ENCODE measurements around the gene FARP2. TPM values are rescaled to one million over a fixed set of nuclear protein-coding genes. Genes with fewer than 3 reads are reported as not detected.

Gene FARP2
- total RNA-seq, 1 experiment from 2014 or later: 89.1 TPM

DNA sequence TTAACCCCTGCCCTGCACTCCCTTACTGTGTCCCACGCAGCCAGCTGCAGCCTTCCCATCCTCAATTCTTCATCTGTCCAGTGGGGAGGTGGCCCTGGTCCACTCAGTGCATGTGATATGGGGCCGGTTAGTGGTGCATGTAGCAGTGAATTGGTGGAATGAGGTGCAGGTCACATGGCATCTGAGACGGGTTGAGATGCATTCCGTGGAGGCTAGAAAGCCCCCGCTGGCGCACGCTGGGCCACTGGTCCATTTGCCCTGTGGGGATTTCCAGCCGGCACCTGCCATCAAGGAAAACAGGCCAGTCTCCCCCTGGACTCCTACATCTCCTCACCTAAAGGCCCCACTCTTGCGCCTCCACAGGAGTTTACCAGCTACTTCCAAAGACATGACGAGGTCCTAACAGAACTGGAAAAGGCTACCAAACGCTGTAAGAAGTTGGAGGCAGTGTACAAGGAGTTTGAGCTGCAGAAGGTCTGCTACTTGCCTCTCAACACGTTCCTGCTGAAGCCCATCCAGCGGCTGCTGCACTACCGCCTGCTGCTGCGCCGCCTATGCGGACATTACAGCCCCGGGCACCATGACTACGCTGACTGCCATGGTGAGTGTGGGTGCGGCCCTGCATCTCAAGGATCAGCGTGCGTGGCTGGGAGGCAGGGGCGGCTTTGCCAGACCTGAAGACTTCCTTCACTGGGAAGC is 111.8 kb downstream of the FARP2 start:
- CTCF ChIA-PET: no interaction called here

DNA sequence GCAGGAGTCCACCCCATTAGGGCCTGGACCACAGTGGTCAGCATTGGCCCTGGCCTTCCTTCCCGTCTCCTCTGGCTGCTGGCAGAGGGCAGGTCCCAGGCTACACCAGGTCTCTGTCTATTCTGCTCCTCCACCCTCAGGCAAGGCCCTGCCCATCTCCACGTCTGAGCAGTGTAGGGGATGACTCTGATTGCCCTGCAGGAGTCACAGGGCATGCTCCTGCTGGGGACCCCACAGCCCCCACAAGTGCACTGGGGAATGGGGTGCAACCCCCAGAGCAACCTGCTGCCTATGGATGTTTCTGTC is 112.3 kb downstream of the FARP2 start:
- Histone ChIP-seq H3K9me2 (ENCODE audit: insufficient read depth) (no peaks in the 10 kb centered on the region), H3K36me3 (ENCODE audit: low read depth) (no peaks in the 10 kb centered on the region), H3K27me3 (ENCODE audit: insufficient read depth, low read depth) (no peaks in the 10 kb centered on the region), H3K79me2 (ENCODE audit: low read depth) (no peaks in the 10 kb centered on the region), H3F3A (ENCODE audit: insufficient read depth, low read depth) (no peaks in the 10 kb centered on the region), H3K4me3 (no peak overlapping the region), H3K9me3 (ENCODE audit: insufficient read depth, low read depth) (no peaks in the 10 kb centered on the region), H2AFZ (no peak overlapping the region), H4K20me1 (ENCODE audit: insufficient read depth) (no peaks in the 10 kb centered on the region), H3K4me1 (replicated peaks; ENCODE audit: insufficient read depth) (no peaks in the 10 kb centered on the region), H3K4me2 (no peak overlapping the region), H3K27ac (no peak overlapping the region)
- no peak for DNase-seq
- no peak for TF ChIP-seq EZH2 (IDR thresholded peaks at IDR 0.05; ENCODE audit: low read depth)
- TF ChIP-seq, protein P1, sequence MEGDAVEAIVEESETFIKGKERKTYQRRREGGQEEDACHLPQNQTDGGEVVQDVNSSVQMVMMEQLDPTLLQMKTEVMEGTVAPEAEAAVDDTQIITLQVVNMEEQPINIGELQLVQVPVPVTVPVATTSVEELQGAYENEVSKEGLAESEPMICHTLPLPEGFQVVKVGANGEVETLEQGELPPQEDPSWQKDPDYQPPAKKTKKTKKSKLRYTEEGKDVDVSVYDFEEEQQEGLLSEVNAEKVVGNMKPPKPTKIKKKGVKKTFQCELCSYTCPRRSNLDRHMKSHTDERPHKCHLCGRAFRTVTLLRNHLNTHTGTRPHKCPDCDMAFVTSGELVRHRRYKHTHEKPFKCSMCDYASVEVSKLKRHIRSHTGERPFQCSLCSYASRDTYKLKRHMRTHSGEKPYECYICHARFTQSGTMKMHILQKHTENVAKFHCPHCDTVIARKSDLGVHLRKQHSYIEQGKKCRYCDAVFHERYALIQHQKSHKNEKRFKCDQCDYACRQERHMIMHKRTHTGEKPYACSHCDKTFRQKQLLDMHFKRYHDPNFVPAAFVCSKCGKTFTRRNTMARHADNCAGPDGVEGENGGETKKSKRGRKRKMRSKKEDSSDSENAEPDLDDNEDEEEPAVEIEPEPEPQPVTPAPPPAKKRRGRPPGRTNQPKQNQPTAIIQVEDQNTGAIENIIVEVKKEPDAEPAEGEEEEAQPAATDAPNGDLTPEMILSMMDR (conservative IDR thresholded peaks at IDR 0.05): no peak
- intact Hi-C loops (cut with micrococcal nuclease; ENCODE audit: unreplicated experiment): no loop called here
- BruUV-seq (replicated peaks): no TSS peak
- CTCF ChIA-PET: no interaction called here
- POLR2A ChIA-PET (ENCODE audit: unreplicated experiment): no interaction called here

More for the DNA sequence above, 111.8 kb downstream of the FARP2 start:
- no peaks in the 10 kb centered on the region for H4K20me1 ChIP-seq (ENCODE audit: insufficient read depth)
- no peak overlapping the region for H3K4me2 ChIP-seq
- no peaks in the 10 kb centered on the region for H3K4me1 ChIP-seq (replicated peaks; ENCODE audit: insufficient read depth)
- intact Hi-C loops (cut with micrococcal nuclease; ENCODE audit: unreplicated experiment): no loop called here
- H3K4me3 ChIP-seq: no peak overlapping the region
- no peak for TF ChIP-seq EZH2 (IDR thresholded peaks at IDR 0.05; ENCODE audit: low read depth)
- TF ChIP-seq, protein P1 (conservative IDR thresholded peaks at IDR 0.05): no peak
- POLR2A ChIA-PET (ENCODE audit: unreplicated experiment): no interaction called here
- H2AFZ ChIP-seq: no peak overlapping the region
- H3K9me3 ChIP-seq (ENCODE audit: insufficient read depth, low read depth): no peaks in the 10 kb centered on the region
- no peaks in the 10 kb centered on the region for H3K79me2 ChIP-seq (ENCODE audit: low read depth)
- no peak overlapping the region for H3K27ac ChIP-seq
- H3K27me3 ChIP-seq (ENCODE audit: insufficient read depth, low read depth): no peaks in the 10 kb centered on the region
- no peaks in the 10 kb centered on the region for H3K36me3 ChIP-seq (ENCODE audit: low read depth)
- DNase-seq: no peak
- no TSS peak for BruUV-seq (replicated peaks)
- no peaks in the 10 kb centered on the region for H3F3A ChIP-seq (ENCODE audit: insufficient read depth, low read depth)
- H3K9me2 ChIP-seq (ENCODE audit: insufficient read depth): no peaks in the 10 kb centered on the region

DNA sequence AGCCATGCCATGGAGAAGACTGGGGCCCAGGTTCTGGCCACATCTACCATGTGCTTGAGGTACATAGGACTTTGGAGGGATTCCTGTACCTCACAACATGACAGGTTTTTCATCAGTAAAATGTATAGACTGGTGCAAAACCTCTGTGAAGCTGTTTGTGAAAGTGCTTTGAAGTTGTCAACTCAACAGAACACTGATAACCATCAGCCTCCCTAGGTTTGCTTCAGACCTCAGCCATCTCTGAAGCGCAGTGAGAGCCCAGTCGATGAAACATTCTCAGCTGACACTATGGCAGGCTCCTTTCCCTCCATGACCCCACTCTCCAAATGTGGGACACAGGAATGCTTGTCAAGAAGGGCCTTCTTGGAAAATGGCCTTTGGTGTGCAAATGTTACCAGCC is 113.7 kb downstream of the FARP2 start:
- Histone ChIP-seq H3K27me3 (ENCODE audit: insufficient read depth, low read depth) (no peaks in the 10 kb centered on the region), H3K4me2 (no peak overlapping the region), H3K4me1 (replicated peaks; ENCODE audit: insufficient read depth) (no peaks in the 10 kb centered on the region), H2AFZ (no peak overlapping the region), H3K27ac (no peak overlapping the region), H4K20me1 (ENCODE audit: insufficient read depth) (no peaks in the 10 kb centered on the region), H3K36me3 (ENCODE audit: low read depth) (no peaks in the 10 kb centered on the region), H3K9me3 (ENCODE audit: insufficient read depth, low read depth) (no peaks in the 10 kb centered on the region), H3K79me2 (ENCODE audit: low read depth) (no peaks in the 10 kb centered on the region), H3F3A (ENCODE audit: insufficient read depth, low read depth) (no peaks in the 10 kb centered on the region), H3K4me3 (no peak overlapping the region), H3K9me2 (ENCODE audit: insufficient read depth) (no peaks in the 10 kb centered on the region)
- no TSS peak for BruUV-seq (replicated peaks)
- ChIA-PET CTCF (no interaction called here), POLR2A (ENCODE audit: unreplicated experiment) (no interaction called here)
- intact Hi-C loops (cut with micrococcal nuclease; ENCODE audit: unreplicated experiment): no loop called here
- DNase-seq: no peak
- no peak for TF ChIP-seq EZH2 (IDR thresholded peaks at IDR 0.05; ENCODE audit: low read depth)
- TF ChIP-seq, protein P1 (conservative IDR thresholded peaks at IDR 0.05): no peak

Measured in PC-9 (cell line).